K562 (cell line): ENCODE results near the gene ZNF785. TPM values are rescaled to one million over a fixed set of nuclear protein-coding genes. Genes with fewer than 3 reads are reported as not detected.

ENCODE experiments used
- BDP1 ChIP-seq: IDR thresholded peaks from 3 replicates; pipeline ENCODE4 v1.6.1; 2011; ENCODE audit not compliant: insufficient read length, insufficient read depth
- CTBP1 ChIP-seq: fragments of 450-650 bp; IDR thresholded peaks from 2 replicates; pipeline ENCODE4 v1.6.1; 2016; ENCODE audit warnings: borderline replicate concordance
- DMBX1 ChIP-seq: fragments of 250-450 bp; sonication (Bioruptor Pico); IDR thresholded peaks from 2 replicates; pipeline ENCODE4 v1.8.0; 2022; ENCODE audit warnings: inconsistent platforms, mild to moderate bottlenecking, moderate library complexity, borderline replicate concordance
- FUS ChIP-seq: fragments of 200-400 bp; formaldehyde crosslinking; optimal IDR thresholded peaks from 2 replicates; pipeline ENCODE3; 2017; ENCODE audit warnings: low read depth, low read length
- GATA2 ChIP-seq: sonication (generic); formaldehyde crosslinking; IDR thresholded peaks from 2 replicates; pipeline ENCODE4 v1.4.0; 2020; ENCODE audit warnings: mild to moderate bottlenecking, missing genetic modification reagents
- HNRNPH1 ChIP-seq: fragments of 200-400 bp; formaldehyde crosslinking; optimal IDR thresholded peaks from 2 replicates; pipeline ENCODE3; 2017; ENCODE audit warnings: low read depth, mild to moderate bottlenecking, low read length, moderate library complexity
- JUND ChIP-seq, 2 experiments: IDR thresholded peaks; 2 replicates in 1 of 2; 3 replicates in 1 of 2; pipeline ENCODE4 v1.6.1; 2011; ENCODE audit warnings: borderline replicate concordance in 2 of 2, low read depth in 2 of 2, low read length in 2 of 2, improper control_type of control experiment in 1 of 2, missing biosample characterization in 1 of 2, missing genetic modification characterization in 1 of 2, missing genetic modification reagents in 1 of 2
- KLF6 ChIP-seq: fragments of 250-450 bp; sonication (Bioruptor Pico); IDR thresholded peaks from 2 replicates; pipeline ENCODE4 v1.4.0; 2020; ENCODE audit warnings: mild to moderate bottlenecking, moderate library complexity, borderline replicate concordance
- MAFK ChIP-seq: IDR thresholded peaks from 2 replicates; pipeline ENCODE4 v1.6.1; 2011; ENCODE audit warnings: low read length, improper control_type of control experiment
- MED1 ChIP-seq: sonication (generic); formaldehyde crosslinking; IDR thresholded peaks from 2 replicates; pipeline ENCODE4 v1.8.1; 2023; ENCODE audit warnings: missing genetic modification reagents, borderline replicate concordance
- MTF1 ChIP-seq: fragments of 250-450 bp; sonication (Bioruptor Pico); IDR thresholded peaks from 2 replicates; pipeline ENCODE4 v1.9.0; 2021; ENCODE audit warnings: moderate library complexity, mild to moderate bottlenecking, inconsistent platforms, borderline replicate concordance
- NFE2L1 ChIP-seq: fragments of 450-650 bp; IDR thresholded peaks from 2 replicates; pipeline ENCODE4 v1.6.1; 2016; ENCODE audit warnings: missing genetic modification characterization, low read depth, mild to moderate bottlenecking, missing compliant biosample characterization, moderate library complexity, borderline replicate concordance
- NONO ChIP-seq, 2 experiments: fragments of 200-400 bp in 1 of 2; fragments of 450-650 bp in 1 of 2; formaldehyde crosslinking in 1 of 2; IDR thresholded peaks; 2 replicates each; pipeline ENCODE4 v1.6.1; 2017; ENCODE audit warnings: low read depth in 2 of 2, mild to moderate bottlenecking in 2 of 2, moderate library complexity in 2 of 2, low read length in 1 of 2
- NR2F6 ChIP-seq: fragments of 450-650 bp; formaldehyde crosslinking; IDR thresholded peaks from 2 replicates; pipeline ENCODE4 v1.4.0; 2020; ENCODE audit warnings: mild to moderate bottlenecking
- NR3C1 ChIP-seq: sonication (generic); formaldehyde crosslinking; IDR thresholded peaks from 2 replicates; pipeline ENCODE4 v1.8.1; 2022; ENCODE audit warnings: missing genetic modification reagents
- POLR2B ChIP-seq: fragments of 450-650 bp; IDR thresholded peaks from 2 replicates; pipeline ENCODE4 v1.6.1; 2018; ENCODE audit warnings: low read depth; ENCODE audit not compliant: partially characterized antibody
- RHOXF2B ChIP-seq: fragments of 250-450 bp; sonication (Bioruptor Pico); conservative IDR thresholded peaks from 2 replicates; pipeline ENCODE4 v1.5.1; 2021
- SETDB1 ChIP-seq: IDR thresholded peaks from one replicate; pipeline ENCODE4 v1.6.1; 2012; ENCODE audit warnings: low read length, control low read depth, inconsistent platforms
- SOX6 ChIP-seq: fragments of 450-650 bp; IDR thresholded peaks from 2 replicates; pipeline ENCODE4 v1.6.1; 2014; ENCODE audit warnings: mild to moderate bottlenecking
- TAF7 ChIP-seq: fragments of 450-650 bp; IDR thresholded peaks from 2 replicates; pipeline ENCODE4 v1.6.1; 2016; ENCODE audit warnings: missing genetic modification characterization, missing compliant biosample characterization
- THRAP3 ChIP-seq: fragments of 450-650 bp; IDR thresholded peaks from 2 replicates; pipeline ENCODE4 v1.6.1; 2016; ENCODE audit warnings: mild to moderate bottlenecking, inconsistent platforms, borderline replicate concordance
- ZBTB43 ChIP-seq: sonication (generic); formaldehyde crosslinking; IDR thresholded peaks from 2 replicates; pipeline ENCODE4 v1.8.0; 2023; ENCODE audit warnings: mild to moderate bottlenecking, missing genetic modification reagents
- ZBTB8A ChIP-seq: fragments of 450-650 bp; IDR thresholded peaks from 2 replicates; pipeline ENCODE4 v1.6.1; 2018; ENCODE audit warnings: mild to moderate bottlenecking, moderate library complexity; ENCODE audit not compliant: partially characterized antibody
- ZNF175 ChIP-seq: fragments of 200-800 bp; sonication (Bioruptor generic); IDR thresholded peaks from 2 replicates; pipeline ENCODE4 v1.6.1; 2016; ENCODE audit warnings: low read depth, mild to moderate bottlenecking, missing genetic modification characterization, missing compliant biosample characterization
- ZNF224 ChIP-seq: sonication (generic); formaldehyde crosslinking; IDR thresholded peaks from 2 replicates; pipeline ENCODE4 v1.8.0; 2022; ENCODE audit warnings: mild to moderate bottlenecking, missing genetic modification reagents
- ZNF274 ChIP-seq: IDR thresholded peaks from 2 replicates; pipeline ENCODE4 v1.6.1; 2011; ENCODE audit warnings: low read depth, mild to moderate bottlenecking, low read length, moderate library complexity, borderline replicate concordance
- ZNF384 ChIP-seq: IDR thresholded peaks from 2 replicates; pipeline ENCODE4 v1.6.1; 2012; ENCODE audit warnings: low read depth, low read length, improper control_type of control experiment
- ZNF76 ChIP-seq: fragments of 250-450 bp; sonication (Bioruptor Pico); IDR thresholded peaks from 2 replicates; pipeline ENCODE4 v1.4.0; 2020; ENCODE audit warnings: mild to moderate bottlenecking, moderate library complexity, borderline replicate concordance
- polyA plus RNA-seq, 8 experiments: library from polyadenylated mRNA; depleted of rRNA in 4 of 8; stranded (reverse) in 5 of 8; unstranded in 3 of 8; fragments of >200 nt; fragmentation: Nextera tagmentation in 2 of 8; fragmentation: Illumina TruSeq in 1 of 8; extraction: Ambion mirVana in 2 of 8; extraction: Trizol in 1 of 8; gene quantifications; 2 replicates each; pipeline versions ENCODE4 v1.2.1 to v1.2.3, GENCODE V29; 2011 to 2014; ENCODE audit warnings: inconsistent platforms in 1 of 8, missing spikeins in 1 of 8
- total RNA-seq, 7 experiments: library from RNA; depleted of rRNA in 6 of 7; stranded (reverse); fragments of >200 nt in 6 of 7; fragmentation: Illumina TruSeq in 2 of 7; extraction: Trizol in 2 of 7; gene quantifications; 2 replicates each; pipeline versions ENCODE4 v1.2.1 to v1.2.3, GENCODE V29; 2011 to 2021; ENCODE audit warnings: low replicate concordance in 1 of 7

The ZNF785 gene
- total and polyA plus RNA-seq, 9 of the 15 experiments (the other 6 are each of a cell fraction or from before 2014, with no cell fraction given): 0.64 to 11.0 (median 6.4) TPM

GRCh38 chr16:30609926-30610839 lies 24.7 kb upstream of the ZNF785 start, which contains the start of gene ZNF689 (continued):
- TF ChIP-seq KLF6: peak; percentile 66; the same call in 1 of the 2 replicates
- peak; percentile 73 for TF ChIP-seq ZNF175 (CRISPR knock-in tag)
- no peak for TF ChIP-seq ZNF274
- peak; percentile 51; the same call in 1 of the 2 replicates for TF ChIP-seq ZNF384
- peak; percentile 51 for TF ChIP-seq POLR2B
- no peak for TF ChIP-seq SETDB1
- no peak for TF ChIP-seq HNRNPH1
- no peak for TF ChIP-seq ZNF76
- TF ChIP-seq TAF7: peak; percentile 94
- TF ChIP-seq BDP1: no peak
- TF ChIP-seq JUND (IDR thresholded peaks at IDR 0.05; ENCODE audit: borderline replicate concordance, low read depth, low read length): peak; percentile 36
- no peak for TF ChIP-seq JUND (tag; IDR thresholded peaks at IDR 0.05; ENCODE audit: borderline replicate concordance, low read depth, low read length)
- peak; percentile 7; the same call in 1 of the 2 replicates for TF ChIP-seq CTBP1
- TF ChIP-seq THRAP3: no peak
- TF ChIP-seq NFE2L1 (tag): no peak
- no peak for TF ChIP-seq ZNF224 (CRISPR knock-in tag)
- TF ChIP-seq MAFK: no peak
- TF ChIP-seq NR2F6: no peak
- no peak for TF ChIP-seq MTF1 (CRISPR knock-in tag)
- no peak for TF ChIP-seq FUS
- peak; percentile 49; the same call in 1 of the 2 replicates for TF ChIP-seq NR3C1 (CRISPR knock-in tag)
- no peak for TF ChIP-seq SOX6
- no peak for TF ChIP-seq NONO (IDR thresholded peaks at IDR 0.05; ENCODE audit: low read depth in 2 of 2, low read length in 1 of 2)
- no peak for TF ChIP-seq ZBTB8A
- peak; percentile 71; the same call in 1 of the 2 replicates for TF ChIP-seq DMBX1 (CRISPR knock-in tag)
- no peak; the same call in 1 of the 2 replicates for TF ChIP-seq ZBTB43 (CRISPR knock-in tag)
- 0 out of 2 replicates have a peak, but pooled peaks have one; percentile 5 for TF ChIP-seq GATA2 (CRISPR knock-in tag)
- TF ChIP-seq RHOXF2B (CRISPR knock-in tag): no peak
- no peak for TF ChIP-seq MED1 (CRISPR knock-in tag)
